ENCODE results near the gene MRTFA. TPM values are rescaled to one million over a fixed set of nuclear protein-coding genes. Genes with fewer than 3 reads are reported as not detected.

Gene MRTFA
- total RNA-seq, 4 donors from 2014 or later: 81.6 to 109 (median 94.5) TPM

GRCh38 chr22:40409613-40410113 is 226.9 kb downstream of the MRTFA start:
- Histone ChIP-seq H3K4me3 (no peak overlapping the region), H3K27ac (no peak overlapping the region), H3K27me3 (no peaks in the 10 kb centered on the region), H3K36me3 (peaks cover 79% of the 10 kb centered on the region), H3K4me1 (peaks cover 11% of the 10 kb centered on the region), H3K9me3 (no peaks in the 10 kb centered on the region)
- TF ChIP-seq EP300 (IDR thresholded peaks at IDR 0.05) (no peak), CTCF (IDR thresholded peaks at IDR 0.05) (no peak), POLR2AphosphoS5 (IDR thresholded peaks at IDR 0.05) (no peak), POLR2A (IDR thresholded peaks at IDR 0.05) (no peak)
- WGBS: no CpG with 5 or more reads among the region's 11 CpGs
- peak; percentile 50 to 54 for DNase-seq (ENCODE audit: low spot score in 2 of 2)

GRCh38 chr22:40408718-40409612 is 227.6 kb downstream of the MRTFA start:
- no peak for DNase-seq (ENCODE audit: low spot score in 2 of 2)
- no peak overlapping the region for H3K4me3 ChIP-seq
- peaks cover 83% of the 10 kb centered on the region for H3K36me3 ChIP-seq
- H3K27me3 ChIP-seq: no peaks in the 10 kb centered on the region
- no peak for TF ChIP-seq POLR2A (IDR thresholded peaks at IDR 0.05)
- TF ChIP-seq CTCF (IDR thresholded peaks at IDR 0.05): no peak
- TF ChIP-seq EP300 (IDR thresholded peaks at IDR 0.05): no peak
- peaks cover 7% of the 10 kb centered on the region for H3K4me1 ChIP-seq
- 85% methylated on average over 8 of the region's 21 CpGs for WGBS
- no peaks in the 10 kb centered on the region for H3K9me3 ChIP-seq
- no peak overlapping the region for H3K27ac ChIP-seq

- Histone ChIP-seq H3K4me3 (no peak overlapping the region), H3K27me3 (no peaks in the 10 kb centered on the region), H3K36me3 (peaks cover 83% of the 10 kb centered on the region), H3K27ac (no peak overlapping the region), H3K9me3 (no peaks in the 10 kb centered on the region), H3K4me1 (peaks cover 7% of the 10 kb centered on the region)
- DNase-seq (ENCODE audit: low spot score in 2 of 2): no peak
- no peak for TF ChIP-seq POLR2A (IDR thresholded peaks at IDR 0.05)
- TF ChIP-seq EP300 (IDR thresholded peaks at IDR 0.05): no peak
- TF ChIP-seq CTCF (IDR thresholded peaks at IDR 0.05): no peak
- no peak for TF ChIP-seq POLR2AphosphoS5 (IDR thresholded peaks at IDR 0.05)
- WGBS: 70% methylated on average over 13 of the region's 32 CpGs
Observed at GRCh38 chr22:40407831-40408717, 228.4 kb downstream of the MRTFA start.

- H3K9me3 ChIP-seq: no peaks in the 10 kb centered on the region
- DNase-seq (ENCODE audit: low spot score in 2 of 2): no peak
- H3K27me3 ChIP-seq: no peaks in the 10 kb centered on the region
- TF ChIP-seq POLR2A (IDR thresholded peaks at IDR 0.05) (no peak), CTCF (IDR thresholded peaks at IDR 0.05) (no peak), POLR2AphosphoS5 (IDR thresholded peaks at IDR 0.05) (no peak), EP300 (IDR thresholded peaks at IDR 0.05) (no peak)
- 99% methylated on average over 9 of the region's 37 CpGs for WGBS
- H3K4me1 ChIP-seq: peaks cover 7% of the 10 kb centered on the region
- no peak overlapping the region for H3K27ac ChIP-seq
- H3K4me3 ChIP-seq: no peak overlapping the region
- peaks cover 87% of the 10 kb centered on the region for H3K36me3 ChIP-seq
Observed at GRCh38 chr22:40407021-40407761, 229.3 kb downstream of the MRTFA start.
